ENCODE data around the gene GRIN2C.
A peak's percentile ranks its signal among the peaks of the same experiment; 100 is the strongest.

DNA sequence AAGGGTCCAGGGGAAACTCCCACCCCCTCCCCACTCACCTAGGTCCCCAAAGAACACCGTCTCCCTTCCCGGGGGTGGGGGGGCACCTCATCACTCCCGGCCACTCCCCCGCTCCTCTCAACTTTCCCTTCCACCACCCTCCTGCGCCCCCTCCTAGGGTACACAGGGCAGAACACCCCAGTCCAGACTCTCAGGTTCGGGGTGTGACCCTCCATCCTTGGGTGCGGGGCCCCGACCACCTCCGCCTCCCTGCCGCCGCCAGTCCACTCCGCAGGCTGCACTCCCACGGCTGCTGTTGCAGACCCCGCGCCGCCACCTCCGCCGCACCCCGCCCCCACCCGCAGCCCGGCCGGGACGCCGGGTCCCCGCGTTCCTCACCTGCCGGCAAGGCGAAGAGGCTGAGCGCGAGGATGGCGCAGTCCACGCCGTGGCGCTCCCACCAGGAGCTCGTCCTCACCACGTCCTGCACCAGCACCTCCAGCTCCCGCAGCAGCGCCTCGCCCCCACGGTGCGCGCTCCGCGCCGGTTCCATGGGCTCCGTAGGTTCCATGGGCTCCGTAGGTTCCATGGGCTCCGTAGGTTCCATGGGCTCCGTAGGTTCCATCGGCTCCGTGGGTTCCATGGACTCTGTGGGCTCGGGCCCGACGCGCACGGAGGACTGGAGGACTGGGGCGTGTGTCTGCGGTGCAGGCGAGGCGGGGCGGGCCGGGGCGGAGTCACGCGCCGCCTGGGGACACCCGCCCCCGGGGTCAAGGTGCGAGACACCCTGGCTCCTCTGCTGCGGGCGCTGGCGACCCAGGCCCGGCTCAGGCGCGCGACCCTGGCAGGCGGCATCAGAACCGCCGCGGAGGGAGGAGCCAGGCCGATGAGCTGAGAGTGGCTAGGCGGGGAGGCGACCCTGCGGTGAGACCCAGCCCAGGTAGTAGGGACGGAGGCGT is 33.6 kb upstream of the GRIN2C start, which contains the start of gene FADS6:
- TF ChIP-seq, protein P1, sequence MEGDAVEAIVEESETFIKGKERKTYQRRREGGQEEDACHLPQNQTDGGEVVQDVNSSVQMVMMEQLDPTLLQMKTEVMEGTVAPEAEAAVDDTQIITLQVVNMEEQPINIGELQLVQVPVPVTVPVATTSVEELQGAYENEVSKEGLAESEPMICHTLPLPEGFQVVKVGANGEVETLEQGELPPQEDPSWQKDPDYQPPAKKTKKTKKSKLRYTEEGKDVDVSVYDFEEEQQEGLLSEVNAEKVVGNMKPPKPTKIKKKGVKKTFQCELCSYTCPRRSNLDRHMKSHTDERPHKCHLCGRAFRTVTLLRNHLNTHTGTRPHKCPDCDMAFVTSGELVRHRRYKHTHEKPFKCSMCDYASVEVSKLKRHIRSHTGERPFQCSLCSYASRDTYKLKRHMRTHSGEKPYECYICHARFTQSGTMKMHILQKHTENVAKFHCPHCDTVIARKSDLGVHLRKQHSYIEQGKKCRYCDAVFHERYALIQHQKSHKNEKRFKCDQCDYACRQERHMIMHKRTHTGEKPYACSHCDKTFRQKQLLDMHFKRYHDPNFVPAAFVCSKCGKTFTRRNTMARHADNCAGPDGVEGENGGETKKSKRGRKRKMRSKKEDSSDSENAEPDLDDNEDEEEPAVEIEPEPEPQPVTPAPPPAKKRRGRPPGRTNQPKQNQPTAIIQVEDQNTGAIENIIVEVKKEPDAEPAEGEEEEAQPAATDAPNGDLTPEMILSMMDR (conservative IDR thresholded peaks at IDR 0.05 in 1 of 2, IDR thresholded peaks at IDR 0.05 in 1 of 2; ENCODE audit: low read depth in 1 of 2, low read length in 2 of 2): no peak
- peak; percentile 82 for TF ChIP-seq EZH2 (IDR thresholded peaks at IDR 0.05; ENCODE audit: low read length, missing control alignments)
